Inferior parietal cortex (tissue), 1 donor: ENCODE results near the gene TM2D3.
A peak's percentile ranks its signal among the peaks of the same experiment; 100 is the strongest.

Source experiments
- DNase-seq: peaks from one replicate; pipeline ENCODE4 v3.0.0-alpha.2; 2016; ENCODE audit errors: extremely low spot score

The TM2D3 gene

DNA sequence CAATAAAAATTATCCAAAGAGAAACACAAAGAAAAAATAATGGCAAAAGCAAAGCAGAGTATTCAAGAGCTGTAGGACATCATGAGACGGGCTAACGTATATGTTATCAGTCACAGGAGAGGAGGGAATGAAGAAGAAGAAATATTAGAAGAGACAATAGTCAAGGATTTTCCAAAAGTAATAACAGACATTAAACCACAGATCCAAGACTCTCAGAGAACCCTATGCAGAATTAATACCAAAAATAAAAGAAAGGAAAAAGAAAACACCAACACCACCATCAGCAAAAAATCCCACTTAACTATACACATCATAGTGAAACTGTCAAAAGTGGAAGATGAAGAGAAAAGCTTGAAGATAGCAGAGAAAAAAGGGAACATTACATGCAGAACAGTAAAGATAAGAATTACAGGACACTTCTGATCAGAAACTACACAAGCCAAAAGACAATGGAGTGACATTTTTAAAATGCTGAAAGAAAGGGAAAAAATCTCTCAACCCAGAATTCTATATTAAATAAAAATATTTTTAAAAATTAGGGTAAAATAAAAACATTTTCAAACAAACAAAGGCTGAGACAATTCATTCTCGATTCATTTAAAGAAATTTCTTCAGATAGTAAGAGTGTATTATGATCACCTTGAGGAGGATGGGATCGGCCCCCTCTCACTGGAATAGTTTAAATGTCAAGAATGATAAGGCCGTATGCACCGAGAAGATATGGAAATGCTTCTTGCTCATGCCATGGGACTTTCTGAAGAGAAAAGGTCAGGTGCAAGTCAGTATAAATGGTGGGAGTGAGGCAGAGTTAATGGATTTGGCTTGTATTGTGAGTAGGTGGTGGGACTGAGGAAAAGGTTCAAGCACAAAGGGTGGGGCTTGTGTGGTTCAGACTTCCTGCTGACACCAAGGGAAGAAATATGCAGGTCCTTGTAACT is 28.5 kb downstream of the TM2D3 start:
- DNase-seq = no peak

GRCh38 chr15:101621961-101622360 is 30.2 kb downstream of the TM2D3 start:
- DNase-seq = no peak

GRCh38 chr15:101620671-101621070 is 31.5 kb downstream of the TM2D3 start:
- no peak for DNase-seq

DNA sequence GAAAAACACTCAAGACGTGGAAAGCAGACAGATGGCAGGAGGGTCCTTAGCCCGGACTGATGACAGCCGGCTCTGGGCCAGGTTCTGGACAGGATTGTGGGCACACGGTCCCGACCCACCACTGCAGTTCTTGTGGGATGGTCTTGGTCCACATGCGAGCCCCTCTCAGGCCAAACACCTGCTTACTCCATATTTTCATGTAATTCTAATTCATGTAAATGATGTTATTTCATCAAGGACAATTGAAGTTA is 32.6 kb downstream of the TM2D3 start:
- DNase-seq = no peak

DNA sequence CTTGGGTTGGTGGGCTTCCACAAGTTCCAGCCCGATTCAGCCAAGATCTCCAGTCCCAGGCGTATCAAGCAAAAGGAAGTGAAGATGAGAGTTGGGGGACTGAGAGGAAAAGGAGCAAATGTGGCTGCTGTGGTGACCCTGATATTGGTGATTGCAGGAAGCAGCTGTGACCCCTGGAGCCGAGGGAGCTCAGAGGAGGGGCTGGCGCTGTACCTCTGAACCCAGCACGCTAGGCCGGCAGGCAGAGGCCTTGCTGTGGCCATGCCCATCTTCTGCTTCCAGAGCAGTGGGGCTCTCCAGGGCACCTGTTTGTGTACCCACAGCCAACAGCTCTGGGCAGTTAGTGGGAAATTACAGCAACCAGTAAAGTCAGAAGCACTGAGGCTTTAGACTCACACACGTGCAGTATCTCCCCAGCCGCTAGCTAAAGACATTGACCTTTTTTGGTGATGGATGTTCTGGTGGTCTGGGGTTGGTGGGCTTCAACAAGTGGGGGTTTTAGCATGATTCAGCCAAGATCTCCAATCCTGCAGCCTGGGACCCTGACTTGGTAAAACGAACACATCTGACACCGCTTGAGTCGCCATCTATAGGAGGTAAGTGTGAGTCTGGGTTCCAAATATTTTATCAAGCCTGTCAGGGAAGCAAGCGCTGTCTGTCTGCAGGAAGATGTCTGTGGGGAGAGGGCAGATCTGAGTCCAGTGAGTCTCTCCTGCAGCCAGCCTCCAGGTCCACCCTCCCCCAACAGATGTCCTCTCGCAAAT is 33.1 kb downstream of the TM2D3 start:
- no peak for DNase-seq

DNA sequence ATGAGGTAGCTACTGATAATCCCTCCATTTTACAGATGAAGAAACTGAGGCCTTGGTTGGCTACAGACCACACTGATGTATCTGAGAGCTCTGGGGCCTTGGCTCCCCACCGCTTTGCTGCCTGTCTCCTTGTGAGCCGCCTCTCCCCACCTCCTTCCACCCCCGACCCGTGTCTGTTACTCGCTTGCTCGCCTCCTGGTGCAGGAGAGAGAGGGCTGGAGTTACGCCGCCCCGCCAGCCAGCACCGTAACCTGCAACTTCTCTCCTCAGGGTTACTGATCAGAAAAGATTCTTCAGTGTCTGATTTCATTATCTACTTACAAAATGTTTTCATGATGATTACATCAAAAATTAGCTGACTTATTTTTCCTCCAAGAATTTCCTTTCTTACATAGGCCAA is 34.1 kb downstream of the TM2D3 start:
- no peak for DNase-seq

DNA sequence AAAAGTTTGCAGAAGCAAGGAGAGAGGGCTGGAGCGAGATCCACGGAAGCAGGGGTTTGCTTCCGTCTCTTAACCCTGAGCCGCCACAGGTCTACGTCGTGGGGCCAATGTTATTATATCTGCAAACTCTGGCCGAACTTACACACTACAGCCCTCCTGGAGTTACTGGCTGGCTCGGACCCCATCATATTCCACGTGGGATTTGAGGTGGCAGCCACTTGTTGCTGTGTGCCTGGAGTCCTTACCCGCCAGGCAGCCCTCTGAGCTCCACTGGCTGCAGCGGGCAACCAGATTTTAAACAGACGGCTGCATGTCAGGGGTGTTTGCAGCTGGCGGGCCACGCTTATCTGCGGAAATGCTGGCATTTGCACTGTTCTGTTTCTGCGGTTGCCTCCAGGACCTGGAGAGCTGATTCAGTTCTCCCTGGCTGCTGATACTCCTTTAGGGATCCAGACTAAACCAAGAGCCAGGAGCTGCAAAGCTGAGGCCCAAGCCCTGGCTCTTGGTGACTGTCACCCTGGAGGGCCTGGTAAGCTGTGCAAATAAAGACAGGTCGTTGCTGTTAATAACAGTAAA is 34.7 kb downstream of the TM2D3 start:
- no peak for DNase-seq

DNA sequence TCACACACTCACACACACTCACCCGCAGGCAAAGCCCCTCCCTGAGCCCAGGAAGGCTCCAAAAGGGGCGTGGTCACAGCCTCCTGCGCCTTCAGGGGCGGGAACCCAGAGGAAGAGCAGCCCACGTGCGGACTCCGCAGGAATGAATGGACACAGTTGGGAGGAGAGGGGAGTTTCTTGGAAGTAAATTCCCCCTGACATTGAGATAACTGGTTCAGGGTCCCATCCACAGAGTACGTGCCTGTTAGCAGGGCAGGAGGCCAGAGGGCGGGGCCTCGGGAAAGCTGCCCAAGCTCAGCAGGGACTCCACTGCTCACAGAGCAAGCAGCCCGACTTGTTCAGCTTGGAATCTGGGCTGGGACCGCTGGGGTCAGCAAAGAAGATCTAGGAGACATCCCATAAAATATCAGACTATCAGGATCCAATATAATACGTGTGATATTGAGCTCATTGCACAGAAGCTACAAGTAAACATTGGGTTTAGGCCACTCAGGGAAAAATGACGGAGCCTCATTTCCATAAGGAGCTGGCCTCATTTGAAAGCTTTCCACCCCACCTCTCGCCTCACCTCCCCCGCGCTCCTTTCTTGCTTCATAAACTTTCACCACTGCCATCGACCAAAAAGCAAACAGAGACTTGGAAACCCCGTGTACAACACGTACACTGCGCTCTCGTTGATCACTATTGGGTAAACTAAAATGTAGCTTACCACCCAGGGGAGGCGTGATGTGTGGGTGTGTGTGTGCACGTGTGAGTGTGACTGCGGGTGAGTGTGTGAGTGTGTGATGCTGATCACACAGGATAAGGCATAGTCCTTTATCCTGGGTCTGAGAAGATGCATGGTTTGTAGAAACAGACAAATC is 36.0 kb downstream of the TM2D3 start:
- DNase-seq = no peak

- DNase-seq = no peak
Measured at GRCh38 chr15:101615414-101615985, 36.7 kb downstream of the TM2D3 start.

GRCh38 chr15:101614761-101615160 is 37.4 kb downstream of the TM2D3 start:
- no peak for DNase-seq

DNA sequence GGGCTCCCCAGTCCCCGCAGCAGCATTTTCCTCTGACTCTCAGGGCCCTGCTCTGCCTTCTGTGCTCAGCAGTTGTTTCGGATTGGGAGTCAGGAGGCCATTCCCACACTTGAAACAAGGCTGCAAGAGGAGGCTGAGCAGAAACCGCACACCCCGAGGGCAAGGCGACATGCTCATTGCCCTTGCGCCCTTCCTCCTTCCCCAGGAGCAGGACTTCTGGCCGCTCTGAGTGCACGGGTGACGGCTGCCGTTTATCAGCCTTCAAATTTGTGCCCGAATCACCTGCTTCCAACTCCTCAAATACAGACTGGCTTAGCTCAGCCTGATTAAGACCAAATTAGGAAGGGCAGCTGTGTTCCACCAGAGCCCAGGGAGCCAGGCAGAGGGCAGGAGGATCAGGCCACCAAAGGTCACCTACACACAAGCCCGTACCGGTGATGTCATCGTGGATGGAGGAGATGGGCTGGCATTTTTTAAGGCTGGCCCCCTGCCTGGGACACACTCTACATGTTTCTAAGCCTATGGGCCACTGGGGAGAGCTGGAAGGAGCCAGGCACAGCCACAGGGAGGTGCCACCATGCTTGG is 38.1 kb downstream of the TM2D3 start:
- DNase-seq = no peak

DNA sequence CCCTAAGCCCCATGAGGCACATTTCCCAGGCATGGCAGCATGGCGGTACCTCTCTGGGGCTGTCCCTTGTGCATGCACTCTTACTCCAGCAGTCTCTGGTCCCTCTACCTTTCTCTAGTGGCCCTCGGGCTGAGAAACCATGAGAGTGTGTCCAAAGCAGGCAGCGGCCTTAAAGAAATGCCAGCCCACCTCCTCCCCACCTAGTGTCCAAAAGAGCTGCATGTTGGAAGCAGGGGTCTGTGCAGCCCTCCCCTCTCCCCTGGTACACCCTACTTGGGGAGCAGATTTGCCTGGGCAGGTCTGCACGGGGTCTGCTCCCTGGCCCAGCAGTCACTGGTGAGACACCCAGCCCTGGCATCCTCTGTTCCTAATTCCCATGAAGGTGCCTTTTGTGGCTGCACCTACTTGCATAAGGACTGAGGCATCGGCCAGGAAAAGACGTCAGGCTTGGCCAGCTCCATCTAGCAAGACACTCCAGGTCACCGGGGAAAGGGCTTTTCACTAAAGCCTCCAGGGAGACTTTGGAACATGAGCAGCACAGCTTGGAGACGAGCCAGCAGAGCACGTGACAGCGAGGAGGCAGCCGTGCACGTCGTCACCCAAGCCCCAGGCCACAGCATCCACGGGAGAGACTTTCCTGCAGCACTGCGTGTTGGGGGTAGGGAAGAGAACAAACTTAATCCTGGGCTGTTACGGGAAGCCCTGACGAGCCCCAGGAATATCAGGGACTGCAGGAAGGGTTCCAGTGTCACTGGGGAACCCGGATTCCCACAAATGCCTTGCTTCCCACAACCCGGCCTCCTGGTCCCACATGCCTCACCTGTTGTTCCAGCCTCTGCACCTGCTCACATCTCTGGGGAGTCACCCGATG is 38.8 kb downstream of the TM2D3 start:
- peak; percentile 27 for DNase-seq

DNA sequence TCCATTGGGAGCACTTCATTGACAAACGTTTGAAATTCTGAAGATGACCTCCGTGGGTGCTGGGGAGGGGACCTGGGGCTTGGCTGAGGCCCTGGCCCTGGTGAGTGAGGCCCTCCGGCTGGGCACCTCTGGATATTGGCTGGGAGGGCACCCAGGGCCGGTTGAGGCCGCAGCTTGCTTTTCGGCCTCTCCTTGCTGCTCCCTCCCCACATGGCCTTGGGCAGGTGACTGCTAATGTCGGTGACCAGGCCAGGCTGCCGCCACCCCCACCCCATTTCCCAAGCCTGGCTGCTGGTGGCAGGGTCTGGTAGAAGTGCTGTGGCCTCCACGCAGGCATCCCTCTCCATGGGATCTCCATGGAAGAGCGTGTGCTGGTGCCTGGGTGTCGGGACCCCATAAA is 39.5 kb downstream of the TM2D3 start:
- no peak for DNase-seq

DNA sequence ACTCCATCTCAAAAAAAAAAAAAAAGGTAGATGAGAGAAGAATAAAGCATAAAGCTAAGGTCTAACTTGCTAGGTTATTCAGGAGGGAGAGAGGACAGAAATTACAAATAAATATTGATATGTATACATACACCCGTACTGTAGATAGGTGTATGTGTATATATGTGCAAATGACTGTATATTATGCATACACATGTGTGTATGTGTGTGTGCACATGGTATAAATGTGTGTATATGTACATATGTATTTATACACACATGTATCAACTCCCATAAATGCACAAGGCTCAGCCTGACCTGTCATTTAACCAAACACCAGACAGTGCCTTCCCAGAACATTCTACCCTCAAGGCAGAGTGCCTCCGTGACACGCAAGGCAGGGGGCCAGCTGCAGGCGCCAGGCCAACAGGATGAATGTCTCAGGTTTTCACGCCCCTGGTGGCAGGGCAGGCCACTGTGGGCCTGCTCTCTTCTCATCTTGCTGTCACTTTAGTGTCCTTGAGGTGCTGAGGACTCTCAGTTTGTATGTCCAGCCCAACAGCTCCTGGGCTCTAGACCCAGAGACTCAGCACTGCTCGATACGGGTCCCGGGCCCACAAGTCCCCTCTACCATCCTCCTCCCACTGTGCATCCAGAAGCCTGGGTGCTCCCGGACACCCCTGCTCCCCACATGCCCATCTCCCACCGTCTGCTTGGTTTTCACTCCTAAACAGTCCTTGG is 40.4 kb downstream of the TM2D3 start:
- DNase-seq = no peak

- DNase-seq = no peak
Measured at GRCh38 chr15:101611007-101611406, 41.2 kb downstream of the TM2D3 start.

DNA sequence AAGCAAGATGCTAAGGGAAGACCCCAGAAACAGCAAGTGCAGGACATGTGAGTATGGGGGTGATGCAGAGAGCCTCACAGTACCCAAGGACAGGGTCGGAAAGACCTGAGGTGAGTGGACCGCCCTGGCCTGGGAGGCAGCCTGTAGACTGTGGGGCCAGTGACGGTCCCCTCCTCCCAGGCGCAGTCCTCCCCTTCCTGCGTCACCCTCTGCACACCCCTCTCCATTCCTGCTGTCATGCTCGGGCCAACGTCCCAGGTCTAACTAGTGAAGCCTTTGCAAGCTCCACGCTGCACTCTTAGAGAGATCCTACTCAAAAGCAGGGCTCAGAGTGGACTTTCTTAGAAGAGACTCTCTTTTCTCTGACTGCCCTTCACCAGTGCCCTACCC is 41.6 kb downstream of the TM2D3 start:
- no peak for DNase-seq

DNA sequence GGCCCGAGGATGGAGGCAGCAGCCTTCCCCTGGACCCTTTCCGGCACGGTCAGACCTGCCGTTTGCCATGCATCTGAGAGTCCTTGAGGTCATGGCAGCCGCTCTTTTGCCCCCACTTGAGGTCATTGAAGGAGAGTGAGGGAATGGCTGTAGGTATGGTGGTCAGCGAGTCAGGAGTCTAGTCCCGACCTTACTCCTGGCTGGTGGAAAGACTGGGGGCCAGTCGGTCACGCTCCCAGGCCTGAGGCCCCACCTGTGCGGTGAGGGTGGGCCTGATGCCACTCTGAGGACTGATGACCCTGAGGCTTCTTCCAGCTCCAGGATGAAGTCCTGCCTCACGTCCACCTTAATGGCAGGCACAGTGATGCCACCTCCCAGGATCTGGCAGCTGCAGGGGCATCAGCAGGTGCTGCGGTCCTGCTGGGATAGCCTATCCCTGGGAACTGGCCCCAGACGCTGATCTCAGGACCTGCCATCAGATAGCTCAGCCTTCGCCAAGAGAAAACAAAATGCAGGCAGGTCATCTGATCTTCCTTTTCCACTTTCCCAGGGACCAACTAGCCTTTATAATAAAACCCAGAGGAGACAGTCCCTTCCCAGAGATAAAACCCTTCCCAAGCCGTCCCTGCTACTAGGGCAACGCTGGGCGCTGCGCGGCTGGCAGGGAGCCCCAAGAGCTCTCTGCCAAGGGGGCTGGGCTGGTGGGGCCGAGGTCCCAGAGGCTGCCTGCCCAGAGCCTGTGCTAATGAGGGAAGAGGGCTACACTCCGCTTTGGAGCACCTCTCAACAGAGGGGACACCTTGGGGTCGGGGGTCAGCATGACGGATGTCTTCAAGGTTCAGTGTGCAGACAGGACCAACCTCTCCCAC is 42.2 kb downstream of the TM2D3 start:
- DNase-seq = no peak

GRCh38 chr15:101608201-101608600 is 44.0 kb downstream of the TM2D3 start:
- no peak for DNase-seq

- DNase-seq = no peak
Measured at GRCh38 chr15:101607108-101607507, 45.1 kb downstream of the TM2D3 start.
